ENCODE measurements around the gene MED13L.

MED13L gene

DNA sequence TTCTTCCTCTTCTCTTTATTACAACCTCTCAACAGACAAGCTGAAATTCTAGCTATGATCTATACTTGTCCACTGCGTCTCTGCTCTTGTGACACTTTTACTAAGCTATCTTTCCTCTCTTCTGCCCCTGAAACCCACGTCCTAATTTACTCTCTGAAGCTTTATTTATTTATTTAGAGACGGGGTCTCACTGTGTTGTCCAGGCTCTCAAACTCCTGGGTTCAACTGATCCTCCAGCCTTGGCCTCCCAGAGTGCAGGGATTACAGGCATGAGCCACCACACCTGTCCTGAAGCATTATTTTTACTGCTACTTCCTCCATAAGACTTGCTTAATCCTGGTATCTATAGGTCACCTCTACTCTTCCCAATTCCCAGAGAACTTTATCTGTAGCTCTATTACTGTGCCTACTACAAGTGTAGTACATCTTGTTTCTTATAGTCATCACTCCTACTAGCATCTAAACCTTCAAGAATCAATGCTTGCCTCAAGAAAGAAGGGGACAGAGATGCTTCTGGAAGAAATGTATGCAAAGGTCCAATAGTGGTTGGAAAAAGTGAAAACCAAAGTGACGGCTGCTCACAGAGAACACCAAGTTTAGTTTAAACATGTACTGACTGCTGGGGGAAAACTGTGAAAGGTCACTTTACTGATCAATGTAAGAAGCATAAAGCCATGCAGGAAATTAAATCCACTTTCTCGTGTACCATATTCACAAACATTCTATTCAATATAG is 61.3 kb downstream of the MED13L start:
- H3K4me3 ChIP-seq (ENCODE audit: low read depth, low read length): no peak overlapping the region
- no peaks in the 10 kb centered on the region for H3K36me3 ChIP-seq
- H3K27ac ChIP-seq: no peak overlapping the region
- DNase-seq: no peak
- no peaks in the 10 kb centered on the region for H3K9me3 ChIP-seq (ENCODE audit: severe bottlenecking)
- H3K27me3 ChIP-seq (ENCODE audit: insufficient read depth, low read depth, severe bottlenecking): no peaks in the 10 kb centered on the region
- TF ChIP-seq, protein P1, sequence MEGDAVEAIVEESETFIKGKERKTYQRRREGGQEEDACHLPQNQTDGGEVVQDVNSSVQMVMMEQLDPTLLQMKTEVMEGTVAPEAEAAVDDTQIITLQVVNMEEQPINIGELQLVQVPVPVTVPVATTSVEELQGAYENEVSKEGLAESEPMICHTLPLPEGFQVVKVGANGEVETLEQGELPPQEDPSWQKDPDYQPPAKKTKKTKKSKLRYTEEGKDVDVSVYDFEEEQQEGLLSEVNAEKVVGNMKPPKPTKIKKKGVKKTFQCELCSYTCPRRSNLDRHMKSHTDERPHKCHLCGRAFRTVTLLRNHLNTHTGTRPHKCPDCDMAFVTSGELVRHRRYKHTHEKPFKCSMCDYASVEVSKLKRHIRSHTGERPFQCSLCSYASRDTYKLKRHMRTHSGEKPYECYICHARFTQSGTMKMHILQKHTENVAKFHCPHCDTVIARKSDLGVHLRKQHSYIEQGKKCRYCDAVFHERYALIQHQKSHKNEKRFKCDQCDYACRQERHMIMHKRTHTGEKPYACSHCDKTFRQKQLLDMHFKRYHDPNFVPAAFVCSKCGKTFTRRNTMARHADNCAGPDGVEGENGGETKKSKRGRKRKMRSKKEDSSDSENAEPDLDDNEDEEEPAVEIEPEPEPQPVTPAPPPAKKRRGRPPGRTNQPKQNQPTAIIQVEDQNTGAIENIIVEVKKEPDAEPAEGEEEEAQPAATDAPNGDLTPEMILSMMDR (IDR thresholded peaks at IDR 0.05; ENCODE audit: low read depth, low read length): no peak

DNA sequence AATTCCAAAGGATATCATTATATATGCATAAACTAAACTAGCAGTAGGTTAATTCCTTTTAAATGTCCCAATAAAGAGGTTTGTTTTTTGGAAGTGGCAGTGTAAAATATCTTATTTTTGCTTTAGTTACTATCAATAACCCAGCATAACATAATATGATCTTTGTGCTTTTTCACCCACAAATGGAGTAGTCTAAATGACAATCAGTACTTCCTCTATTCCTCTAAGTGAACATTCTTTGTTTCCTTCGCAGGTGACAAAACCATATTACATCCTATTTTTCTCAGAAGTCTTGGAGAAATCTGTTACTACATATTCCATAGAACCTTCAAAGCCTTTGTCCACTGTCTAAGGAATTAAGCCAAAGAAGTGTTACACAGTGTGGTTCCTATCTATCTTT is 62.5 kb downstream of the MED13L start:
- TF ChIP-seq, protein P1 (IDR thresholded peaks at IDR 0.05; ENCODE audit: low read depth, low read length): no peak
- no peaks in the 10 kb centered on the region for H3K36me3 ChIP-seq
- DNase-seq: no peak

GRCh38 chr12:116213885-116214527 is 63.5 kb downstream of the MED13L start:
- Histone ChIP-seq H3K9me3 (ENCODE audit: severe bottlenecking) (no peaks in the 10 kb centered on the region), H3K27ac (no peak overlapping the region), H3K4me3 (ENCODE audit: low read depth, low read length) (no peak overlapping the region), H3K27me3 (ENCODE audit: insufficient read depth, low read depth, severe bottlenecking) (no peaks in the 10 kb centered on the region), H3K36me3 (no peaks in the 10 kb centered on the region)
- TF ChIP-seq, protein P1 (IDR thresholded peaks at IDR 0.05; ENCODE audit: low read depth, low read length): no peak
- DNase-seq: no peak

More for the DNA sequence above, 62.5 kb downstream of the MED13L start:
- H3K9me3 ChIP-seq (ENCODE audit: severe bottlenecking): no peaks in the 10 kb centered on the region
- H3K27ac ChIP-seq: no peak overlapping the region
- no peaks in the 10 kb centered on the region for H3K27me3 ChIP-seq (ENCODE audit: insufficient read depth, low read depth, severe bottlenecking)
- no peak overlapping the region for H3K4me3 ChIP-seq (ENCODE audit: low read depth, low read length)

- DNase-seq: no peak
- Histone ChIP-seq H3K27ac (no peak overlapping the region), H3K36me3 (no peaks in the 10 kb centered on the region), H3K4me3 (ENCODE audit: low read depth, low read length) (no peak overlapping the region), H3K9me3 (ENCODE audit: severe bottlenecking) (no peaks in the 10 kb centered on the region), H3K27me3 (ENCODE audit: insufficient read depth, low read depth, severe bottlenecking) (no peaks in the 10 kb centered on the region)
- TF ChIP-seq, protein P1 (IDR thresholded peaks at IDR 0.05; ENCODE audit: low read depth, low read length): no peak
Measured at GRCh38 chr12:116213014-116213413, 64.5 kb downstream of the MED13L start.

DNA sequence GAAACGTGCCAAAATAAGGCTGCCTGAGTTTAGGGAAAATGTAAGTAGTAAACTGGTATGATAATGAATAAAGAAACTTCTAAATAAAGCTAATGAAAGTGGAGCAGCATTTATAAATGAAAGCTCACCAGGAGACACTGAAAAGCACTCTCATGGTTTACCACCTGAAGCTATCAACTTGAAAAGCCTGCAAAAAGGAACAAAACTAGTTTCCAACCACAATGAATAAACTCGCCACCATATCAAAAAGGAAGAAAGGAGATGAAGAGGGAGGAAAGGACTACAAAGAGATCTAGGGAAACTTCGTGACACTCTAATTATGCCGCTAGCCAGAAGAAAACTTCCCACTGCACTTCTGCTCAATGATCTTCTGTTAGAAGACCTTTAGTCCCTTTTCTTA is 66.7 kb downstream of the MED13L start:
- Histone ChIP-seq H3K36me3 (no peaks in the 10 kb centered on the region), H3K9me3 (ENCODE audit: severe bottlenecking) (no peaks in the 10 kb centered on the region), H3K27ac (no peak overlapping the region), H3K27me3 (ENCODE audit: insufficient read depth, low read depth, severe bottlenecking) (no peaks in the 10 kb centered on the region), H3K4me3 (ENCODE audit: low read depth, low read length) (no peak overlapping the region)
- TF ChIP-seq, protein P1 (IDR thresholded peaks at IDR 0.05; ENCODE audit: low read depth, low read length): no peak
- DNase-seq: no peak
